Erythroblast (primary cell): ENCODE data around the gene IQSEC1.

Experiments
- DNase-seq, 2 experiments: peaks; one replicate each; lab custom pipeline; 2025; lab: John Stamatoyannopoulos, UW
- GATA1 ChIP-seq: IDR thresholded peaks from 2 replicates; pipeline ENCODE4 v1.6.1; 2011; ENCODE audit warnings: low read depth, mild to moderate bottlenecking, control low read depth, low read length, moderate library complexity
- POLR2A ChIP-seq: IDR thresholded peaks from 2 replicates; pipeline ENCODE4 v1.6.1; 2011; ENCODE audit warnings: mild to moderate bottlenecking, low read length

The IQSEC1 gene

DNA sequence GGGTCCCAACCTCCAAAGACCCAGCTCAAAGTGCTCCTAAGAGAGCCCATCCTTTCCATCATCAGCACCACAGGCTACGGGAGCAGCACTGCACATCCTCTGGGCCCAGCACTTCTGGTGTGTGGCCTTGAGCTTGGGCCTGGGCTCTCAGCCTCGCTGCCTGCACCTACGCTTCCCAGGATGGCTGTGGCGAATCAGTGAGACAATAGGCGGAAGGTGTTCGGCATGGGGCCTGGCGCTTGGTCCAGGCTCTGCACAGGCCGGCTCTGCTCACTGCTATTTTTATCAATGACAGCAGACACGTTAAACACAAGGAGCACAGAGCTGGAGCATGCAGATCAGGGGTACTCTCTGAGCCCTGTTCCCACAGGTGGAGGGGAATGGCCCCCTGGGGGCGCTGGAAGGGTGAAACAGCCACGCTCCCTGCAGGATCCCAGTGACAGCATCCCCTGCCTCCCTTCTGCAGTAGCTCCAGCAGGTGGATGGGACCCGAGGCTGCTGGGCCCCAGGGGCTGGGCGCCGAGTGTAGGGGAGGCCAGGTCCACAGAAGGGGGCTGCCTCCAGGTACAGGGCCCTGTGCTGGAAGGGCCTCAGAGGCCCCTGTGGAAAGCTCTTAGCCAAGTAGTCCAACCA is 141.8 kb downstream of the IQSEC1 start:
- no peak for TF ChIP-seq GATA1
- TF ChIP-seq POLR2A, result no peak
- peak in 1 of 2 experiments; percentile 21 for DNase-seq

DNA sequence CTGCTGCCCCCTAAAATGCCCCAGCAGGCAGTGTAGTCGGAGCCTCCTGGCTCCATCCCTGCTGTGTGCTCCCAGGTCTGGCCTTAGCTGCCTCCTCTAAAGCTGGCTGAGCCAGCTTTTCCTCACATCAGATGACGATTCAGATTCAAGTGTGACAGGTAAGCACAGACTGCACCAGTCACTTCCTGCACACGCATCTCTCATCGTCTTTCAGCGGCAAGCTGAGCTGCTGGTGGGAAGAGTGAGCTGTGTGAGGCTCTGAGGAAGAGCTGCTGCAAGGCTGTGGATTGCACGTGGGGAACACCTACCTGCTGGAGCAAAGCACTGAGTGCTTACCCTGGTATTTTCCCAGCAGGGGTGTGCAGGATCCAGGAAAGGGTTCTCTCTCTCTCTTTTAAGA is 143.4 kb downstream of the IQSEC1 start:
- DNase-seq, result no peak
- TF ChIP-seq GATA1 (no peak), POLR2A (no peak)

DNA sequence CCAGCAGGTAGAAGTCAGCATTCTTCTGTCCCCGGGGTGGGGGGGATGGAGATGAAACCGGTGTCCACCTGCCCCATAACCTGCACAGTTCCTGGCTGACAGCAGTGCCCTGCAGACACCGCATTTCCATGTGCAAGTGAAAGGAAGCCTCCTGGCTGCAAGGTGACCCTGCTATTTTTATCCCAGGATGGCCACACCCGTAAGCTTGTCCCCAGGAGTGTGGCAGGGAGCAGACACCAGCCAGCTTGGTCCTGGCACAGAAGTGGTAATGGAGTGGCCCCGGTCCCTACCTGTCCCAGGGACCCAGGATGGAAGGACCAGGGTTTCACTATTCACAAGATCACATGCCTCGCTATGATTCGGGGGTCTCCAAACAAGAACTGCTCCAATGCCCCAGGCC is 146.6 kb downstream of the IQSEC1 start:
- DNase-seq, result no peak
- no peak for TF ChIP-seq GATA1
- no peak for TF ChIP-seq POLR2A

DNA sequence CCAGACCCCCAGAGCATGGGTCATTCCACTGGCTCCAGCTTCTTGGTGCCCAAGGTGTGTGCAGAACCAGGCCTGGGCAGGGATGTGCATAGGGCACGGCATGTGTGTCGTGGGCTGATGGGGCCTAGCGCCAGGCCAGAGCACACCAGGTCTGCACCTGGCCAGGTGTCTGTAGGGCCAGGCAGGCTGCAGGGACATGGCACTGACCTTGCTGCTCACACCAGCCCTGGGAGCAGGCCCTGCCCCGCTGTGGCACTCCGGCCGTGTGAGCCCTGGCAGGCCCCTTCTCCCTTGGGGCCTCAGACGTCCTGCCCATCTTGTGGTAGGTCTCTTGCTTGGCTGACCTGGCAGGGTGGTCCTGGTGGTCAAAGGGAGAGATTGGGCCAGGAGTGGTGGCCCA is 147.6 kb downstream of the IQSEC1 start:
- TF ChIP-seq POLR2A (no peak), GATA1 (no peak)
- no peak for DNase-seq

DNA sequence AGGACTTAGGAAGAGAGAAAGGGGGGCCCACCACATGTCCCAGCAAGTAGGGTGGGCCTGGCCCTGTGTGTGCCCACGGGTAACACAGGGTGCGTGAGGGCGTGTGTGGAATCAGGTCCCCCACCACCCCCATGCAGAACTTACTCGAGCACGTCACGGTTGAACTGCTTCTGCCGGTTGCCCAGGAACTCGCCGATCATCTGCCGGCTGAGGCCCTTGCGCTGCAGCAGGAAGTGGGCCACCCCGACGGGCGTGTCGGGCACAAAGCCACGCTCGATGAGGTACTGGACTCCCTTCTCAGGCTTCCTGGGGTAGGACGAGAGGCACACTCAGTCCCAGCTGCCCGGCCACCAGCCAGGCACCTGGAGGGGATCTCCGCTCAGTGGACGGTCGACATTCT is 148.8 kb downstream of the IQSEC1 start:
- no peak for DNase-seq
- TF ChIP-seq POLR2A (no peak), GATA1 (no peak)

DNA sequence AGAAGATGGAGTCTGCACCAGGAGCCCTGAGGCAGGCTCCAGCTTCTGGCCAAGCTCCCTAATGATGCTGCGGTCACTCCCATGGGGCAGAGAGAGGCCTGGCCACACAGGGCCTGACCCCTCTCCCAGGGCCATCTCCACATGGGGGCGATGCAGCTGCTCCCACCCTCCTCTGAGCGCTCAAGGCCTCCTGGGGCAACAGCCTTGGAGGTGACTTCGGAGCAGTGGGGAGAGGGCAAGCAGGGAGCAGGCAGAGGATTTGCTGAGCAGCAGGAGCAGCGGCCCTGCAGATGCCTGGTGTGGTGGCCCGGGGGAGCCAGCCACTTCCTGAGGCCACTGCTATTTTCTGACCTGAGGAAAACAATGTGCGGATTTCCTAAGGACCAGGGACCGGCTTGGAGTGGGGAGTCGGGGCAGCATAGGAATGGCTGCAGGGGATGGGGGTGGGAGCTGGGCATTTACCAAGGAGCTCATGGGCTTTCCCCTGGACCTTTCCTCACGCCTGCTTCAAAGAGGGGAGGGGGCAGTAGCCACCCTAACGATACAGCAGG is 150.3 kb downstream of the IQSEC1 start:
- no peak for TF ChIP-seq GATA1
- TF ChIP-seq POLR2A, result no peak
- DNase-seq, result peak in 1 of 2 experiments; percentile 25

DNA sequence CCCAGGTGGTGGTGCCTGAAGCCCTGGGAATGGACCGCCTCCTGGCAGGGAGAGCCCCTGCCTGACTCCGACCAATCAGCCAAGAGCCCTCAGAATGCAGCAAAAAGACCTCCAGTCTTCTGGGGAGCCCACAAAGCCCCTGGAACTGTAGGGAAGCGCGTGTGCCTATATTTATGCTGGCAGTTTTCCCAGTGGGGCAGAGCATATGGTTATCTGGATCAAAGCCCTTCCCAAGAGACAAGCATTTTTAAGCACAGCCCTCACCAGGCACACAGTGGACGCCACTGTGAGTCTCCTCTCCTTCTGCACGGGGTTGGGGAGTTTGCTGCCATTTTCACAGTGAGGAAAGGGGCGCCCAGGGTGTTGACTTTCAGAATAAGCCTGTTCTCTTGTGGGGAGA is 150.9 kb downstream of the IQSEC1 start:
- TF ChIP-seq POLR2A (no peak), GATA1 (no peak)

DNA sequence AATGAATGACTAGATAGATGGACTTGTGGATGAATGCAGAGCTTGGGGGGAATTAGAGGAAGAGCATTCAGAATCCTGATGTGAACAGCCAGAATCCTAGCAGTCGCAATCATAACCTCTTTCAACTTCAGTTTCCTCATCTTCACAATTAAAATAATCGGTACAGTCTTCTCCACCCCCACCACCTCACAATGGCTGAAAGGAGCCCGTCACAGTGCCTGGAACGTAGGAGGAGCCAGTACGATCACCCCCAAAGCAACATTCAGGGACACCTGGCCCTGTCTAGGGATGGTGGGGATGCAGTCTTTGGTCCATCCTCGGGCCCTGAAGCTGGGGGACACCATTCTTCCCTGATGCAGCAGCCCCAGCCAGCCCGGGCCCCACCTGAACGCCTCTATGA is 151.5 kb downstream of the IQSEC1 start:
- TF ChIP-seq GATA1, result no peak
- no peak for TF ChIP-seq POLR2A
- DNase-seq, result no peak

More for the DNA sequence above, 150.9 kb downstream of the IQSEC1 start:
- peak; percentile 58 to 69 for DNase-seq

DNA sequence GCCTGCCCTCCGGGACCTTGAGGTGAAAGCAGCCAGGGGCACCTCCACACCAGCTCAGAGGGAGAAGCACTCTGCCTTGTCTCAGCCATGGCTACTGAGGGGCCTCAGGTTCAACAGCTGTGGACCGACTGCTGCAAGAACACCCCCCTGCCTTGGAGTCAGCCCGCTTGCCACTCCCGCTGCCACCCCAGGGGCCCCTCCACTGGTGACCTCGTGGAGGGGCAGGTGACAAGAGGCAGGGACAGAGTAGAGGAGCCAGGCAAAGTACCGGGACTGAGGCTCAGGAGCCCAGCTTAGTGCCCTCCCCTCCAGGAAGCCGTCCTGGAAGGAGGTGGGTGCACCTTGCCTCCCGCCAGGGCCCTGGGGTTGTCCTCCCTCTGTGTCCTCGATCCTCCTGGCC is 152.3 kb downstream of the IQSEC1 start:
- no peak for DNase-seq
- TF ChIP-seq GATA1, result no peak
- no peak for TF ChIP-seq POLR2A

DNA sequence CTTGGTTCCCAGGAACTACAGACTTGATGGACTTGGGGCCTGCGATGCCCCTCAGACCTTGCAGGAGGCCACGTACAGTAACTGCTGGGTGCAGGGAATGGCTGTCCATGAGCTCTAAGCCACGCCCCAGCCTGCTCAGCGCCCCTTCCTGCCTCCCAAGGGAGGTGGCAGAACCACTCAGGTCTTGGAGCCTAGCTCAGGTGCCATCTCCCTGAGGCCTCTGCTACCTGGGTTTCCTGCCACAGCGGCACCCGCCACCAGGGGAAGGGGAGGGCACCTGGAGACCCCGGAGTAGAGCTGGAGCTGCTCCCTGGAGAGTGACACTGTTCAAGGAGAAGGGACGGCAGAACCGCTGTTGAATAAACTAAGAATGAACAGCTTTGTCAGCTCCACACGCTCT is 154.0 kb downstream of the IQSEC1 start:
- no peak for DNase-seq
- no peak for TF ChIP-seq POLR2A
- TF ChIP-seq GATA1, result no peak

DNA sequence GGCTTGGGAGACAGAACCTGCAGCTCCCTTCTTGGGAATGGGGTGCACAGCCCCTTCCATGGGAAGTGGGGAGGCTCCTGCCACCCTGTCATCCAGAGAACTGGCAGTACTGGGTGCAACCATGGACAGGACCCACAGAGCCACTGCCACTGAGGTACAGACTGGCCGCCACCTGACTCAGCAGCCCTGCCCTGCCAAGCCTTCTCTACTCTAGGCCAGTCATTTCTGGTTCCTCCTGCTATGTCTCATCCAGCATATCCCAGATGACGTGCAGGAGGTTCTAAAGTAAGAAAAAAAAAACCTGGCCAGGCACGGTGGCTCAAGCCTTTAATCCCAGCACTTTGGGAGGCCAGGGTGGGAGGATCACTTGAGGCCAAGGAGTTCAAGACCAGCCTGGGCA is 155.0 kb downstream of the IQSEC1 start:
- TF ChIP-seq GATA1 (no peak), POLR2A (no peak)
- DNase-seq, result no peak

DNA sequence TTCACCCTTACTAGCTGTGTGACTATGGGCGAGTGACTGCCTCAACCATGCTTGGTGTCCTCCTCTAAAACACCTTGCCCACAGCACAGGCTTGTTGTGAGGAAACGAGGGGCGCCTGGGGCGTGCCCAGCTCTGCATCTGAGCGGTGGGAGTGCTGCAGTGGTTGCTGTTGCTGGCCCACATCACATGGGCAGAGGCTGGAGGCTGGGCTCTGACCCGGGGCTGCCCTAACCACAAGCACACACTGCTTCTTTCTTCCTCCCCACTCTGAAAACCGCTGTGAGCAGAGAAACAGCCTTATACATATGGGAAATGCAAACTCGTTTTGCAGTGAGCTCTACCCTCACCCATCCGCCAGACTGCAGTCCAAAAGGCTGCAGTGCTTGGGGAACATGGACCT is 157.1 kb downstream of the IQSEC1 start:
- no peak for TF ChIP-seq GATA1
- no peak for TF ChIP-seq POLR2A
- no peak for DNase-seq

DNA sequence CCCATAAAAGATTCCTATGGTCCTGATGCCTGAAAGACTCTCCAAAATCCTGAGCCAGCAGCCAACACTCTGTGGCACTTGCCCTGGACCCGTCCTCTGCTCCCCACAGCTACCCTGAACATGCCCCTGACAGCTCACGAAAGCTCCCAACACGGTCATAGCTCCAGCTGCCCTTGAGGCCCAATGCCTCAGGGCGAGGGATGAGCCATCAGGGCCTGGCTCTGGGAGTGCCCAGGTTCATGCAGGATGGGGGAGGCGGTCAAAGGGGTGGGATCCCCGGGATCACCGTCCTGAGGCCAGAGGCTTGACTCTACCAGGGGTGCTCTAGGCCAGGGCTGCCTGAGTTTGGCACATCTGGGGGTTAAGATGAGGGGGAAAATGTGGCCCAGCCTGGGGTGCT is 159.1 kb downstream of the IQSEC1 start:
- DNase-seq, result no peak

DNA sequence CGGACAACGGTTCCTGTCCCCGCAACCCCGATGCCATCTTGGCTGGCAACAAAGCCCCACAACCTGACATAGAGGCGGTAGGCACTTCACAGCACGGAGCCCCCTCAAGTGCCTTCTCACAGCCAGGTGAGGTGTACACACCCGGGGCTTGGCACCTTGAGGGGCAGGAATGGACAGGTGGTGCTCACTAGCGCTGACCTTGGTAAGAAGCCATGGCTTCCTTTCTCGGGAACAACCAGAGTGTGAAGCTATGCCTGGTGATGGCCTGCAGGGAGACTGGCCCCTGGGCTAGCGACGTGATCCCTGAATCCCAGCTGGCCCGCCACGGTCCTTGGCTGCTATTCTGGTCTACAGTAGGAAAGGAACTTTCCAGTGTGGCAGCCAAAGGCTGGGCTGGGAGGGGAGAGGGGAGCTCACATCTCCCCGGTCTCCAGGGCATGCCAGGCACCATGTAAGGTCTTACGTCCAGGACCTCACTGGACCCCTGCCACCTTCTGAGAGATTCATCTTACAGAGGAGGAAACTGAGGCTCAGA is 161.3 kb downstream of the IQSEC1 start:
- no peak for TF ChIP-seq GATA1
- DNase-seq, result no peak

More for the DNA sequence above, 159.1 kb downstream of the IQSEC1 start:
- TF ChIP-seq GATA1 (no peak), POLR2A (no peak)
